Stimulated activated CD8-positive, alpha-beta memory T cell treated with anti-CD3 and anti-CD28 coated beads, Interleukin-4, amount 100 ng/mL, for 24 hours (primary cell): Measurements from ENCODE around the gene ARHGEF11.
A peak's percentile ranks its signal among the peaks of the same experiment; 100 is the strongest.
"Not testable (repeated sequence)": the region's sequence is repeated elsewhere in the genome, so short reads cannot be mapped to it uniquely, and the experiment has no call there.

Experiments used
- DNase-seq: peaks from one replicate; pipeline ENCODE4 v3.0.0-alpha.2; 2020; ENCODE audit warnings: low read depth

The ARHGEF11 gene

DNA sequence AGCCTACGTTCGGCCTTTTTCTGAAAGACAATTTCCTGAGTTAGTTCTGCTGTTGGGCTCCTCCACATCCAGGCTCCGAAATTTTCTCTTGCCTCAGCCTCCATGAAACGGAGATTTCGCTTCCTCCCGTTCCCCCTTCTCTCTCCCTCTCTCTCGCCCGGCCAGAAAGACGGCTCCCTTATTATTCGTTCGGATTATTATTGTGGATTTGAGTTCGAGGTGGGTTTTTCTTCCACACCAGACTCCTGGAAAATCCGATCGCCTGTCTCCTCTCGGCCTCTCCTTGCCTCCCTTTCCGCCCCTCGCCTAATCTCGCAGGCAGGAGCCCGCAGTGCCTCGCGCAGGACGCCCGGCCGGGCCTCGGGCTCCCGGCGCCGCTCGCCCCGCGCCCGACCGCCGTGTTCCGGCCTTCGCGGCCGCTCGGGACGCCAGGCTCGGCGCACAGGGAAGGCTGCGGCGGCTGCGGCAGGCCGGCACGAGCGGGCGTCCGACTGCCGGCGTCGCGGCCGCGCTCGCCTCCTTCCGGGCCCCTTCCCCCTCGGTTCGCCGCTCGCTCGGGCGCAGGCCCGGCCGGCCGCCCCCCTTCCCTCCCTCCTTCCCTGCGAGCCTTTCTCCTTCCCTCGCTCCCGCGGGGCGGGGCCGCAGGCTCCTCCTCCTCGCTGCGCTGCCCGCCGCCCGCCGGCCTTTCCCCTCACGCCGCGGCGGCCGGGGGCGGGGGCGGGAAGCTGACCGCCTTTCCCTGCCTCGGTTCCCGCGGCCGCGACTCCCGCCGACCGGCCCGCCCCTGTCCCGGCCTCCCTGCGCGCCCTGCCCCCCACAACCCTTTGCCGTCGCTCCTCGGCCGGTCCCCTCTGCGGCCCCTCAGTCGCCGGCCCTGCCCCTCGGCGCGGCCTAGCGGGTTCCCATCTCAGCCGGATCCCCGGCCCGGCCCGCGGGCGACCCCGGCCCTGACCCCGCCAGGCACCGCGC, at the start of gene ARHGEF11:
Gene ARHGEF11, minus strand, starts transcription at position 493 of the 969 bp plus-strand sequence. CDS start 1,412 bp downstream, outside the sequence.
- no peak for DNase-seq

- DNase-seq = no peak
Measured at GRCh38 chr1:157095091-157095490, 49.5 kb upstream of the ARHGEF11 start.

- DNase-seq = no peak
Measured at GRCh38 chr1:157092831-157093230, 47.3 kb upstream of the ARHGEF11 start.

- DNase-seq = no peak
Measured at GRCh38 chr1:157091668-157092273, 46.2 kb upstream of the ARHGEF11 start.

GRCh38 chr1:157091186-157091585, 45.6 kb upstream of the ARHGEF11 start:
- no peak for DNase-seq

DNA sequence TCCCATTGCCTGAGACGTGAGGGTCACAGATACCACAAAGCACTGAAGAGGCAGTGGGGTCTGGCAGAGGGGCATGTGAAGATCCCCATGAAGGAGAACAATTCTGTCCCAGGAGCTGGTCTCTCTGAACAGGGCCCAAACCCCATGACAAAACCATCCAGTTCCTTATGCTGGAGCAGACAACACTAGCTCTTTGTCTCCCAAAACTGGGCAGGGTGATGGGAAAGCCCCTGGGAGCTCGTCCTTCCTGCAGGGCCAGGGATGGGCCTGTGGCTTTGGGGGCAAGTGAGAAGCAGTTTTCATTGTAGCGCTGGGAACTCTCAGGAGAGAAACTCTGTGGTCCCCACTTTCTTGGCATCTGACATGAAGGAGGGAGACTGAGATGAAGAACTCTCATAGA, 45.2 kb upstream of the ARHGEF11 start:
- DNase-seq = no peak

- DNase-seq = peak; percentile 77
Measured at GRCh38 chr1:157090196-157090647, 44.7 kb upstream of the ARHGEF11 start.

DNA sequence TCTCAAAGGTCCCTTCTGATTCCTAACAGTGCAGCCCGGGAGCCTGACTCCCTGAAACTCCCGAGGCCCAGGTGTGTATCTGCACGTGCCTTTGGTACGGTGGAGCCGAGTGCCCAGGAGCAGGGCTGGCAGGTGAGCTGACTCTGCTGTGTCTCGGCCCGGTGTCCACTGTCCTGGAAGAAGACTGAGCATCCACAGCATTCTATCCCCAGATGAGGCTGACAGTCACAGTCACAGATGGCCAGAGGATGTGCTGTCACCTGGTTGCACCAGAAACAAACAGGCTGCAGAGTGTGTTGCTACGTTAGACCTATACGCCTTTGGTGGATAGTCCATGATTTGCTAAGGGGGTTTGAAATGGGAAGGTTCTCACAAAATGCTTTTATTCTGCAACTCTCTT, 44.2 kb upstream of the ARHGEF11 start:
- DNase-seq = no peak

GRCh38 chr1:157088607-157089006, 43.1 kb upstream of the ARHGEF11 start:
- DNase-seq = no peak

DNA sequence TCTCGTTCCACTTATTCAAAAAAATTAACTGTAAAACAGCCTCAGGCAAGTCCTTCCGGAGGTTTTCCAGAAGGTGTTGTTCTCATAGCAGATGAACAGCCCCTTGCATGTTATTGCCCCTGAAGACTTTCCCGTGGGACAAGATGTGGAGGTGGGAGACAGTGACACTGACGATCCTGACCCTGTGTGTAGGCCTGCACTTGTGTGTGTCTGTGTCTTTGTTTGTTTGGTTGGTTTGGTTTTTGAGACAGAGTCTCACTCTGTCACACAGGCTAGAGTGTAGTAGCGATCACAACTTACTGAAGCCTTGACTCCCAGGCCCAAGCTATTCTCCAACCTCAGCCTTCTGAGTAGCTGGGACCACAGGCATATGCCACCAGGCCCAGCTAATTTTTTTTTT, 41.5 kb upstream of the ARHGEF11 start:
- DNase-seq = no peak

DNA sequence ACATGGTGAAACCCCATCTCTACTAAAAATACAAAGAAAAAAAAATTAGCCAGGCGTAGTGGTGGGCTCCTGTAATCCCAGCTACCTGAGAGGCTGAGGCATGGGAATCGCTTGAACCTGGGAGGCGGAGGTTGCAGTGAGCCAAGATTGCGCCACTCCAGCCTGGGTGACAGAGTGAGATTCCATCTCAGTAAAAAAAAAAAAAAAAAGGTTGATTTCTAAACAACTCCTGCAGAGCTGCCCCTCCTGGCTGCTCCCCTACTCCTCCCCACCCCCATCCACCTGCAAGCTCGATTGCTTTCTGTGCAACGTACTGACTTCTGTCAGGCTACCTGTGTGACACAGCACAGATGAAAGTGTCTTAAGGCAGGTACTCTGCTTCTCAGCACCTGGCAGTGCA, 40.8 kb upstream of the ARHGEF11 start:
- DNase-seq = no peak

- no peak for DNase-seq
Measured at GRCh38 chr1:157085421-157085820, 39.9 kb upstream of the ARHGEF11 start.

GRCh38 chr1:157084720-157085119, 39.2 kb upstream of the ARHGEF11 start:
- no peak for DNase-seq

DNA sequence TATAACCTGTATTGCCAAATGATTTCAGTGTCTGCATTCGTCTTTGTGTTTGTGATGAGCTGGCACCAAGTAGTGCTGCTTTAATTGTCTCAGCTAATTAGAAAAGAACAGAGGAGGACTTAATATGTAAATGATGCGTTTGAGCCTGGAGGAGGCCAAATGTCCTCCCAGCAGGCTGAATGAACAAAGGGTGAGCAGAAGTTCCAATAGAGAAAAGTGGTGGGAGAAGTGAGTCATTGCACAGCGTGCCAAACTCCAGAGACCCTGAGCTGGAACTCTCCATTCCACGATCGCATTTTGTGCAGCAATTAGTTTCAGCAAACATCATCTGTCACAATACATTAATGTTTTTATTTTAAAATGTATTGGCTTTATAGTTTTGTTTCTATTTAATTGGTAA, 36.2 kb upstream of the ARHGEF11 start:
- DNase-seq = no peak

DNA sequence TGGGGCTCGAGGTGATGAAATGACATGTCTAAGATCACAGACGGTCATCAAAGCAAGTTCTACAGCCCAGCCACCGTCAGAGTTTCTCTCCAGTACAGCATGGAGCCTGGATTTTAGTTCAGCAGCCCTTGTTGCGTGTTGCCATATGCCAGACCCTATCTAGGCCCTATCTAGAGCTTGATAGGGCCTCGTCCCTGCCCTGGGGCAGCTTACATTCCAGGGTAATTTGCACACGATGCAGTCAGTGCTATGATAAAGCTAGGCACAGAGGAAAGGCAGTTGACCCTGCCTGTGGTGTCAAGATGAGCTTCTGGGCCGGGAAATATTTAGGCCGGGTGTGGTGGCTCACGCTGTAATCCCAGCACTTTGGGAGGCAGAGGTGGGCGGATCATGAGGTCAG, 35.2 kb upstream of the ARHGEF11 start:
- DNase-seq = no peak

DNA sequence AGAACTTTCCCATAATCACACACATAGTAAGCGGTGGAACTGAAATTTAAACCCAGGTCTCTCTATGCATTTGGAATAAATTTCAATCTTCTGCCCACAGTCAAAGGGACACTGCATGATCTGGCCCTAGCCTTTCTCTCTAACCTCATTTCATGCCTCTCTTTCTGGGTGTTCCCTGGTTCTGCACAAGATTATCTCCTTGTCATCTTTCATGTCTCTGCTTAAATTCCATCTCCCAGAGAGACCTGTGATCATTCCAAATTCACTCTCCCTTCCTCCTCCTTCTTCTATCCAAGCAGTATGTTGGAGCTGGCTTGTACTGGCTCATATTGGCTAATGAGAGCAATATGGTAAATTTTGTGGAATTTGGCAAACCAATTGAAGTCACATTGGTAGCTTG, 31.9 kb upstream of the ARHGEF11 start:
- no peak for DNase-seq

DNA sequence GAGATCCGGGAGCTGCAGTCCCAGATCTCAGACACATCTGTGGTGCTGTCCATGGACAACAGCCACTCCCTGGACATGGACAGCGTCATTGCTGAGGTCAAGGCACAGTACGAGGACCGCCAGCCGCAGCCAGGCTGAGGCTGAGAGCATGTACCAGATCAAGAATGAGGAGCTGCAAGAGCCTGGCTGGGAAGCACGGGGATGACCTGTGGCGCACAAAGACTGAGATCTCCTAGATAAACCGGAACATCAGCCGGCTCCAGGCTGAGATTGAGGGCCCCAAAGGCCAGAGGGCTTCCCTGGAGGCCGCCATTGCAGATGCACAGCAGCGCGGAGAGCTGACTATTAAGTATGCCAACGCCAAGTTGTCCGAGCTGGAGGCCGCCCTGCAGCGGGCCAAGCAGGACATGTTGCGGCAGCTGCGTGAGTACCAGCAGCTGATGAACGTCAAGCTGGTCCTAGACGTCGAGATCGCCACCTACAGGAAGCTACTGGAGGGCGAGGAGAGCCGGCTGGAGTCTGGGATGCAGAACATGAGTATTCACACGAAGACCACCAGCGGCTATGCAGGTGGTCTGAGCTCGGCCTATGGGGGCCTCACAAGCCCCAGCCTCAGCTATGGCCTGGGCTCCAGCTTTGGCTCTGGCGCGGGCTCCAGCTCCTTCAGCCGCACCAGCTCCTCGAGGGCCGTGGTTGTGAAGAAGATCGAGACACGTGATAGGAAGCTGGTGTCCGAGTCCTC, 28.6 kb upstream of the ARHGEF11 start:
- DNase-seq = peak; percentile 6

DNA sequence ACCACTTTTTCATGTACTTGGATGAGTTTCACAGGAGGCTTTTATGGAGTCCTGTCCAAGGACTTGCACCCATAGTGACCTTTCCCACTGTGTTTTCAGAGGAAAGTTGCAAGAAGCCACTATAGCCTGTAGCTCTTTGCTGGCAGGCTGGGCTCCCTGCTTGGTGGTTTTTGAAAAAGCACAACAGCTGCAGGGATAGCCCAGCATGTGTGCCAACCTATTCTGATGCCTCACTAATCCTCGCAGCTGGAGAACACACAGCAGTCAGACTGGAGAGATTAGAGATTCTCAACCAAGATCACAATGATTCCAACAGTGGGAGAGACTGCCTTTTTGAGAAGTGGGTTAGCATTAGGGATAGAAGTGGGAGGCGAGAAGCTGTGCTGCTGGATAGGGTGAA, 24.1 kb upstream of the ARHGEF11 start:
- no peak for DNase-seq

DNA sequence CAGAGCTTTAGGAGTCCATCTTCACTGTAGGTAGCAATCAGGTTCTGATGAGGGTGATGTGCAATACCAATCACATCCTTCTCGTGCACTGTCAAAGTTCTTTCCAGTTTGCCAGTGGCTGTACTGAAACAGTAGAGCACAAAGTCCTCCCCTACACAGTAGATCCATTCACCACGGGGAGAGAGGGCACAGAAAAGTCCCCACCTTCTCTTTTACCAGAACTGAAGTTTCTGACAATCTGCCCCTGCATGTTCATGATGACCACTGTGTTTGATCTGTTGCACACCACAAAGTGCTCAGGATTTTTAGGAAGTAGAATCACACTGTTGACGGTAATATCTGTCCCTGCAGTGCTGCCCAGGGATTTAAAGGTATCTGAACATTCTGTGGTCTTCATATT, 13.7 kb upstream of the ARHGEF11 start:
- DNase-seq = not testable (repeated sequence)

- DNase-seq = no peak
Measured at GRCh38 chr1:157056269-157056668, 10.7 kb upstream of the ARHGEF11 start.

DNA sequence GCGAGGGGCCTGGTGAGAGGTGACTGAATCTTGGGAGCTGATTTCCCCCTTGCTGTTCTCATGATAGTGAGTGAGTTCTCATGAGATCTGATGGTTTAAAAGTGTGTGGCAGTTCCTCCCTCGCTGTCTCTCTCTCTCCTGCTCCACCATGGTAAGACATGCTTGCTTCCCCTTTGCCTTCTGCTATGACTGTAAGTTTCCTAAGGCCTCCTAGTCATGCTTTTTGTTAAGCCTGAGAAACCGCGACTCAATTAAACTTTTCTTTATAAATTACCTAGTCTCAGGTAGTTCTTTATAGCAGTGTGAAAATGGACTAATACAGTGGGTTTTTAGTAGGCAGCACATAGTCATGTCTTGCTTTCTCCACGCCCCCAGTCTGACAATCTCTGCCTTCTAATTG, 10.2 kb upstream of the ARHGEF11 start:
- not testable (repeated sequence) for DNase-seq

DNA sequence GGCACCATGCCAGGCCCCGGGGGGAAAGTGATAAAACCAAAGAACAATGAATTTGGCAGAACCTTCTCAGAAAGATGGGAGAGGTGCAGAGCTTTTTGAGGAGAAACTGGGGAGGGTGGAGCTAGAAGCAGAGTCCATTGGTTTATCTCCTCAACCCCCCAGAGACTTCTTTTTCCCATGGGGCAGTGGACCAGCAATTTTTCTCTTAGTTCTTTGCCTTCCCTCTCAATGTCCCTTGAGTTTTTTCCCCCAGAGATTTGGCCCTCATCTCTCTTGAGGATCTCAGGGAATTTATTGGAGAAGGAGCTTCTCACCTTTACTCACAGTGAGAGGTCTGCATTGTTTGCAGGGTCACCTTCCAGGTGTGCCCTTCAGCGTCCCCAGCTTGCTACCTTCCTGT, 5.3 kb upstream of the ARHGEF11 start:
- DNase-seq = no peak

- DNase-seq = no peak
Measured at GRCh38 chr1:157047062-157047410, 1.5 kb upstream of the ARHGEF11 start.
